GM08714 (cell line): ENCODE results near the gene CNGA1.

ENCODE experiments used
- H3K4me3 ChIP-seq: fragments of 200-500 bp; sonication (Bioruptor generic); 2 replicates; pipeline ENCODE4 v1.5.1; 2014; ENCODE audit warnings: mild to moderate bottlenecking, low read length, inconsistent platforms
- ZNF274 ChIP-seq: IDR thresholded peaks from 2 replicates; pipeline ENCODE4 v1.6.1; 2012; ENCODE audit warnings: mild to moderate bottlenecking, low read depth, low read length

Gene CNGA1

DNA sequence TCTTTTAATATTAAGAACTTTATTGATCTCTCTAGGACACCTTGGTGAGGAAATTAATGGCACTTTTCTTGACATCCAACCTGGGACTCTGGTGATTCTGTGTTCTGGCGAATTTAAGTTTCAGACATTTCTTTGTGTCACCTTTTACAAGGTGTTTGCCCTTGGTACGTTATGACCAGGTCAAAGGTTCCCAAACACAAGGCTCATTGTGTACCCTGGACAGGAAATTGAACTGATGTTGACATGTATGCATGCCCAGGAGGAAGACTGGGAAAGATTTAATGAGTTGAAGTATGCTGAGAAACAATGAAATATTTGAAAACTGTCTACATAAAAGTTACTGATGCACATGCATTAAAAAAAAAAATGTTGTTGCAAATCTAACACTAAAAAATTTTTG is 22.2 kb upstream of the CNGA1 start:
- no peak for TF ChIP-seq ZNF274

DNA sequence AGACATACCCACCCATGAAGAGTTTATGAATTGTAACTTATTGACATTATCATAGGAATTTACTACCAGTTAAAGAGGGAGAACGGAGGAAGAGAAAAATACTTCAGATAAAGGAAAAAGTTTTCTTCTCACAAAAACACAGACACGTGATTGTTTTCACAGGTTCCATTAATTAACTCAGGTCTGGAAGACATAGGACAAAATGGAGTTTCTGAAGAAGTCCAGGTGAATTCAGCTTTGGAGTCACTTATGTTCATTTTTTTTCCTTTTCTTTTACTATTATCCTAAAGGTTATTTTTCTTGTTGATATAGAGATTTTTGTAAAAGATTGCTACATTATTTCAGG is 20.6 kb upstream of the CNGA1 start:
- H3K4me3 ChIP-seq, result no peak overlapping the region
- TF ChIP-seq ZNF274, result no peak

More for the DNA sequence above, 22.2 kb upstream of the CNGA1 start:
- H3K4me3 ChIP-seq, result no peak overlapping the region

DNA sequence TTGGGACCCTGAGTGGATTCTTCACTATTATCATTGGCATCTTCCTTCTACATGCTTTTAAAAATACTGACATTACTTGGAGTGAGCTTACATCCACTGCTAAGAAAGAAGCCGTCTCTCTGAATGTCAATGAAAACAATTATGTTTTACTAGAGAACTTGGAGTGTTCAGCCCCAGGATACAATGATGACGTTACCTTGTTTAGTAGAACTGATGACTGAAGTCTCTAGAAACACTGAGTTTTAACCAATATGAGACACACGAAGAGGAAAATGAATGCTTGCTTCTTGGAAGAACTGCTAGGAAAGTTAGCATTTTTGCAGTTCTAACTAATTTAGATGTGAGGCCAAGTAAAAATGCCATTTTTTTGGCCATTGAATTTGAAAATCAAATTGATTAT is 19.5 kb upstream of the CNGA1 start:
- H3K4me3 ChIP-seq, result no peak overlapping the region
- TF ChIP-seq ZNF274, result no peak

DNA sequence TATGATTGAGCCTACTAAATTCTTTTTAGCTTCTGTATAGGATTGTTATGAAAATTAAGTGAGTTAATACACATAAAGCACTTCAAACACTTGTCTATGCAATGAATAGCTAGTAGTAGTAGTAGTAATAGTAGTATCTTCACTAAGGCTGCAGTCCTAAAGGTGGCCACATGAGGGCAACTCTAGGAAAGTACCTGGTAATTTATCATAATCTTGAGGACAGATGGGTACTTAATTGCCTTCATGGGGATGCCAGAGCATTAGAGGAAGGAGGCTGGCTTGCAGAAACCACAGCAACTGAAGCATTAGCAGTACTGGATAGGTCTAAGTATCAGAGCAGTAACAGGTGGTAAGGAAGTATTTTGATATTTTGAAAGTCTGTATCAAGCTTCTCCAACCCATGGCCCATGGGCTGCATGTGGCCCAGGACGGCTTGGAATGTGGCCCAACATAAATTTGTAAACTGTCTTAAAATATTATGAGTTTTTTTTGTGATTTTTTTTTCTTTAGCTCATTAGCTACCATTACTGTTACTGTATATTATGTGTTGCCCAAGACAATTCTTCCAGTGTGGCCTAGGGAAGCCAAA is 17.4 kb upstream of the CNGA1 start:
- H3K4me3 ChIP-seq, result no peak overlapping the region
- TF ChIP-seq ZNF274, result no peak

DNA sequence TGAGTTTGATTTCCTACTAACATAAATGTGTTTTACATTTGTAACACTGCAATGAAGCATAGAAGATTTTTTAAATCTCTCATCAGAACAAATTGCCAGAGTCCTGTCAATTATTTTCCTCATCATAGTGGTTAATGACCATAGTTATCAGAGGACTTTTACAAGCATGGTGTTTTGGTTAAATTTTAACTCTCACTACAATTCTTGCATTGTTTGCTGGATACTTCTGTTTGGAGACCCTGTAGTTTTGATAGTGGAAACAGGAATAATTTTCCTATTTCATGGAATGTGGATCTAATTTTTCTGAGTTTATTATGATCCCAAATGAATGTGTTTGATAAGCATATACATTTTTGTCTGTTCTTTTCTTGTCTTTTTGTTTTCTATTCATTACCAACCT is 16.9 kb upstream of the CNGA1 start:
- no peak overlapping the region for H3K4me3 ChIP-seq
- no peak for TF ChIP-seq ZNF274

DNA sequence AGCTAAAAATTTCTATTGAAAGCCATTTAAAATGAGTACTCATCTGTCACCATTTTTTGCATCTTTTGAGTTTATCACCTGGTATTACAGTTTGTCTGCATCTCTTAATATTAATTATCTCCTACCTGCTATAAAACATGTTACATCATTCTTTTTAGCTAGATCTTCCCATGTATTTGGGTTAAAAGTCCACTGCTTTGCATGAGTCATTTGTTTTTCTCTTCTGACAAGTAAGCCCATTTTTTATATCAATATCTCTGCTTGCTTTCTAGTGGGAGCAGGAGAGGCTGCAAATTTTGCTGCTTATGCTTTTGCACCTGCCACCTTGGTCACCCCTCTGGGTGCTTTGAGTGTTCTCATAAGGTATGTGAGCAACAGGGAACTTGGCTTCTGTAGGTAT is 16.2 kb upstream of the CNGA1 start:
- no peak overlapping the region for H3K4me3 ChIP-seq
- no peak for TF ChIP-seq ZNF274

DNA sequence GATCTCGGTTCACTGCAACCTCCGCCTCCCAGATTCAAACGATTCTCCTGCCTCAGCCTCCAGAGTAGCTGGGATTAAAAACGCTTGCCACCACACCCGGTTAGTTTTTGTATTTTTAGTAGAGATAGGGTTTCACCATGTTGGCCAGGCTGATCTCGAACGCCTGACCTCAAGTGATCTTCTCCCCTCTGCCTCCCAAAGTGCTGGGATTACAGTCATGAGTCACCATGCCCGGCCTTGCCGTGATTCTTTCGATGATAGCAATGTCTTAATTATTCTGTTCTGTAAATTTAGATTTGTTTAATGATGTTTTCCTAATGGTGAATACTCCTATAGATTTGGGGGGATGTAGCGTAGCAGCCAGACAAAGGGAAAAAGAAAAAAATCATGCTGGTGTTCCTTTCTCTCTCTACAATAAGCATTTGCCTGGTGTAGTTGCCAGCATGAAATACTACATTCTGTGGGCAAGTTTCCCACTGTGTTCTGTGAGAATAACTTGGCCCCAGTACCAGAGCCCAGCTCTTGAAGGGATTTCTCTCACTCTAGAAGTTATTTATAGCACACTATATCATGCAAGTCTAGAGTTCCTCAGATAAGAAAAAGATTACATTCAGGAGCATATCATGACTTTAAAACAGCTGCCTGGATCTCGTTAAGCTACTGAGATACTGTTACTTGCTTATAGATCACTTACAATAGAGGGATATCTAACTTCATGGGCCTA is 15.5 kb upstream of the CNGA1 start:
- no peak for TF ChIP-seq ZNF274
- no peak overlapping the region for H3K4me3 ChIP-seq

DNA sequence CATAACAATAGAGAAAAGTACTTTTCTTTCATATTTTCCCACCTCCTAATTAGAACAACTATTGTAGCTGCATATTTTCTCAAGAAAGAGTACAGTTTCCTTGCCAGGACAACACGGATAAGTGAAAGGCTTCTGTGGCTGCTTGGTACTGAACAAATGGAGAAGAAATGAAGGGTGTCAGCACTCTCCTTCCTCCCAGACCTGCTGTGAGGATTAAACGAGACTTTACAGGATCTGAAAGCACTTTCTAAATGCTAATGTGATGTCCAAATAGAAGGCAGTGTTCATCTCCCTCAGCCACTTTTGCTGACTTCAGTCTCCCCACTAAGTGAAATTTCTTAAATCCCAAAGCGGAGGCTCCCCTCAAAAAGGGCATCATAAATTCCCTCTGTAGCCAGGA is 14.0 kb upstream of the CNGA1 start:
- TF ChIP-seq ZNF274, result no peak
- no peak overlapping the region for H3K4me3 ChIP-seq

DNA sequence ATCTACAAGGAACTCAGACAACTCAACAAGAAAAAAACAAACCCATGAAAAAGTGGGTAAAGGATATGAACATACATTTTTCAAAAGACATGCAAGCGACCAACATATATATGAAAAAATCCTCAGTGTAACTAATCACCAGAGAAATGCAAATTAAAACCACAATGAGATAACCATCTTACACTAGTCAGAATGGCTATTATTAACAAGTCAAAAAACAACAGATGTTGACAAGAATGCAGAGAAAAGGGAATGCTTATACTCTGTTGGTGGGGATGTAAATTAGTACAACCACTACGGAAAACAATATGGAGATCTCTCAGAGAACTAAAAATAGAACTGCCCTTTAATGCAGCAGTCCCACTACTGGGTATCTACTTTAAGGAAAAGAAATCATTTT is 12.2 kb upstream of the CNGA1 start:
- TF ChIP-seq ZNF274, result no peak
- H3K4me3 ChIP-seq, result no peak overlapping the region

DNA sequence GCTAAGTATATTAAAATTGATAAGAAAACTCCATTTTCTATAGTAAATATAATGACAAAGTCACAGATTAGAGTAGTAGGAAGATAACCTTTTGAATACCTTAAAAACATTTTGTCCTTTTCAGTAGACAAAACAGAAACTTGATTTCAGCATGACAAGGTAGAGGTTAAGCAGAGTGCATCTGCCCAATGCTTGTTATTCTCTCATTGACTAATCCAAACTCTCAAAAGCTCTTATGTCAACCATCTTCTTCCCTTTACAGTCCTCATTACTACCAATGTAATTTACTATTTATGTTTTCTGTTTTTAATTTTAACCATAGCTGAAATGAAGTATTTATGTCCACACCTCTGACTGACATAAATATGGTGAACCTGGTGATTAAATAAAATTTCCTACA is 11.2 kb upstream of the CNGA1 start:
- TF ChIP-seq ZNF274, result no peak
- H3K4me3 ChIP-seq, result no peak overlapping the region

DNA sequence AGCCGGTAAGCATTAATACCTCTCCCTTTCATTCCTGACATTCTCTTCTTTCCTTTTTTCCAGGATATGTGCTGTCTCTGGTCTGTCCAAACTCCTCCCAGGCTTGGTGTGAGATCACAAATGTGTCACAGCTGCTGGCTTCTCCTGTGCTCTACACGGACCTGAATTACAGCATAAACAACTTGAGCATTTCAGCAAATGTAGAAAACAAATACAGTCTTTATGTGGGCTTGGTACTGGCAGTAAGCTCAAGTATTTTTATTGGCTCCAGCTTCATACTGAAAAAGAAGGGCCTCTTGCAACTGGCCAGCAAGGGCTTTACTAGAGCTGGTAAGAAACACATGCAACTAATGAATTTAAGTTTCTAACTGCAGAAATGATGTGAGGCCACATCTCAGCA is 8.5 kb upstream of the CNGA1 start:
- TF ChIP-seq ZNF274, result no peak
- H3K4me3 ChIP-seq, result no peak overlapping the region

DNA sequence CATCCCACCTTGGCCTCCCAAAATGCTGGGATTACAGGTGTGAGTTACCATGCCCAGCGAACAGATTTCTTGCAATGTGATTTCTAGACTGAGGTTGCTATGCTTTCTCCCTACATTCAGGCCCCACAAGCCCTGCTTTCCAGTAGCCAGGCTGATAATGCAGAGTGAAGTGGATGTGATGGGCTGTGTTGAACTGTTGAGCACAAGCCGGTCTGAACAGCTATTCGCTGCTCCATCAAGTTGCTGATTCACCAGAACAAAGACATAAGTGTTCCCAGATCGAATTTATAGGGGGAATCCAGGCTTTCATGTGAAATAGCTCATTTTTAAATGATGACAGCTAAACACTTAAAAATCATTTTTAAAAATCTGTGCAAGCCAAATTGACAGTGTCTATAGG is 8.0 kb upstream of the CNGA1 start:
- TF ChIP-seq ZNF274, result no peak
- H3K4me3 ChIP-seq, result no peak overlapping the region

DNA sequence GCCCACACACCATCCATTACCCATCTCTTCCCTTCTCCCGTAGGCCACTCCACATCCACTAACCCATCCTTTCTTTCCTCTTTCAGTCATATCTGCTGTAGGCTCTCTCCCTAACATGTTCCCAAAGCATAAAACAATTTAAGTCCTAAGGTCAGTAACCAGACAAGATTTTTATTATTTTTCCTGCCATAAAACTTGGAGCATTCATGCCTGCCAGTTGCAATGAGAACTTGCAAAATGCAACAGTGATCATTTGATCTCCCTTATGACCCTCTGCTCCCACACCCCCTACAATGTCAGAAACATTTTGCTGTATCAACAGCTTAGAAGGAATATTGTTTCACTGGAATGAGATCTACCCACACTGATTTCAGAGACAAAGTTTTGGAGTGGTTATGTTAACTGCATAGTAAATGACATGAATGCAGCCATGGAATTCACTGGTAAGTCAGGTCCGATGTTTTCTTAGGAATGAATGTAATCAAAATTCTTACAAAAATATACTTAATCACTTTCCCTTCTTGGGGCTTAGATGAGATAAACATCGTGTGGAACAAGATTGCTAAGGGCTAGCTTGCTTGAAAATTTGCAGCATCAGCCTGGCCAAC is 5.8 kb upstream of the CNGA1 start:
- no peak for TF ChIP-seq ZNF274
- no peak overlapping the region for H3K4me3 ChIP-seq

DNA sequence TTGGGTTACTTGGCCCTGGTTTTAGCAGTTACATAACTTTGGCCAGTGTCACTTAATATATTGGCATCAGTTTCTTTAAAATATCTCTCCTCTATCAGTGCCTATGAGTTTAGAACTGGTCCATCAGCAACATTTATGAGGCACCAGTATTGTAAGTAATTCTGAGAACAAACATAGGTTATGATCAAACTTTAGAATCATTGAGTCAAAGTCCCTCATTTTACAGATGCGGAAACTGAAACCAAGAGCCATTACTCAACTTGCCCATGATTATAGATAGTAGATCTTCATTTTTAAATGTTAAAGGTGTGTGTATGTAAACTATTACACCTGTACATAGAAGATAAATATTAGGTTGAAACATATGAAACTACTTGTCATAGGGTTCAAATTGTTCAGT is 4.6 kb upstream of the CNGA1 start:
- TF ChIP-seq ZNF274, result no peak
- no peak overlapping the region for H3K4me3 ChIP-seq

DNA sequence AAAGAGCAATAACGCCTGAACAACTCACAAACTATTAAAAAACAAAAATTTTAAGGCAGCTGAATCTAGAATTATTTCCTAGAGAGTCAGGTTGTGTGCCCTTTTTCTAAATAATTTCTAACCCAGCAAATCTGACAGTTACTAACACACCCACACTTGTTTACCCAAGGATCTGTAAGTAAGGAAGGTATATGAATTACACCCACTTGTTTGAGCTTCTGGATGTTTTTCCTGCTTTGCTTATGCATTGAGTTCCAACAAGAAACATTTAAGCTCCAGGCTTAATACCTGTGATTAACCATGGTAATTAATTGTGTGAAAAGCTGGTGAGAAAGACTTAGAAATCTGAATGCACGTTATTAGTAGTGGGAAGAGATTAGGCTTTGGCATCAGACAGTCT is 1.6 kb upstream of the CNGA1 start:
- H3K4me3 ChIP-seq, result no peak overlapping the region
- no peak for TF ChIP-seq ZNF274

DNA sequence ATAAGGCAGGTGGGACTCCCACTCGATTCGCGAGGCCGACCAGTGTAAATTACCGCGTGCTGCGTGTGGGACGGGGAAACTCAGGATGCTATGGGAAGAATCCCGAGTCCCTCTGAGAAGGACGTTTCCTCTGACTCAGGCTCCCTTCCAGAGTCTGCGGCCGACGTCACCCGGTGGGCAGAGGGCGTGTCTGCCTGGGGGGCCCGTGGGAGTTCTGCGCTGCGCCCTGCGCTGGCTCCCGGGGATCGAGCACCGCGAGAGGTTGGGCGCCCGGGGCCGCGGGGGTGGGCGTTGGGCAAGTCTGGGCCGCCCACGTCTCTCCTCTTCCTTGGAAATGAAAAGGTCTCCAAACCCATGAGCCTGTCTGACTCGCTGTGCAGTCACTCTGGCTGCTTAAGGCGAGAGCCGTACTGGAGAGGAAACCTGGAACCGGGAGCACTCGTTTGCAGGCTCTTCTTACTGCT is 659 bp upstream of the CNGA1 start:
- H3K4me3 ChIP-seq, result peak overlapping the region; percentile 44; the same call in 1 of the 2 replicates
- TF ChIP-seq ZNF274, result no peak

DNA sequence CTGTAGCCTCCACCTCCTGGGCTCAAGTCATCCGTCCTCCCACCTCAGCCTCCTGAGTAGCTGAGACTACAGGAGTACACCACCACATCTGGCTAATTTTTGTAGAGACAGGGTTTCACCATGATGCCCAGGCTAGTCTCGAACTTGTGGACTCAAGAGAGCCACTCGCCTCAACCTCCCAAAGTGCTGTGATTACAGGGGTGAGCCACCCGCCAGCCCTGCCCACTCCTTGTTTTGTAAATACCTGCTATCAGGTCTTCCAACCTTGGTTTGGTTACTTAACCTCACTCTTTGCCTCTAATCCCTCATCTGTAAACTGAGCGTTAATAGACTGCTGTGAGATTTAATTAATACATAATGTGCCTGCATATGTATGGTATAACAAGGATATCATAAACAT is 803 bp downstream of the CNGA1 start:
- no peak overlapping the region for H3K4me3 ChIP-seq
- TF ChIP-seq ZNF274, result no peak
